ENCODE measurements around the gene ATP1B4. TPM values are rescaled to one million over a fixed set of nuclear protein-coding genes. Genes with fewer than 3 reads are reported as not detected.

Gene ATP1B4
- total RNA-seq, 3 donors from 2014 or later: not detected

- Histone ChIP-seq H3K36me3 (ENCODE audit: low read depth) (no peaks in the 10 kb centered on the region), H3K4me3 (no peak overlapping the region), H3K4me1 (ENCODE audit: low read depth) (no peaks in the 10 kb centered on the region), H3K9me3 (no peaks in the 10 kb centered on the region)
- intact Hi-C loops (cut with DNase I, micrococcal nuclease): no loop called here
- DNase-seq (no peak), ATAC-seq (no peak)
- TF ChIP-seq, protein P1, sequence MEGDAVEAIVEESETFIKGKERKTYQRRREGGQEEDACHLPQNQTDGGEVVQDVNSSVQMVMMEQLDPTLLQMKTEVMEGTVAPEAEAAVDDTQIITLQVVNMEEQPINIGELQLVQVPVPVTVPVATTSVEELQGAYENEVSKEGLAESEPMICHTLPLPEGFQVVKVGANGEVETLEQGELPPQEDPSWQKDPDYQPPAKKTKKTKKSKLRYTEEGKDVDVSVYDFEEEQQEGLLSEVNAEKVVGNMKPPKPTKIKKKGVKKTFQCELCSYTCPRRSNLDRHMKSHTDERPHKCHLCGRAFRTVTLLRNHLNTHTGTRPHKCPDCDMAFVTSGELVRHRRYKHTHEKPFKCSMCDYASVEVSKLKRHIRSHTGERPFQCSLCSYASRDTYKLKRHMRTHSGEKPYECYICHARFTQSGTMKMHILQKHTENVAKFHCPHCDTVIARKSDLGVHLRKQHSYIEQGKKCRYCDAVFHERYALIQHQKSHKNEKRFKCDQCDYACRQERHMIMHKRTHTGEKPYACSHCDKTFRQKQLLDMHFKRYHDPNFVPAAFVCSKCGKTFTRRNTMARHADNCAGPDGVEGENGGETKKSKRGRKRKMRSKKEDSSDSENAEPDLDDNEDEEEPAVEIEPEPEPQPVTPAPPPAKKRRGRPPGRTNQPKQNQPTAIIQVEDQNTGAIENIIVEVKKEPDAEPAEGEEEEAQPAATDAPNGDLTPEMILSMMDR (IDR thresholded peaks at IDR 0.05): no peak
Observed at GRCh38 chrX:120429776-120430540, 68.1 kb downstream of the ATP1B4 start.

Other genes with a start within 250 kb of the ATP1B4 start
- gene RHOXF1, start 246.2 kb upstream of the ATP1B4 start, total RNA-seq: under 1 TPM in 1 of 3 donors, not detected in 2; 0.66 TPM
- gene RHOXF2, start 203.5 kb upstream of the ATP1B4 start, total RNA-seq: not detected
- 10 to 100 TPM; 10.2 to 12.5 (median 12.0) TPM for gene ZBTB33, start 111.3 kb upstream of the ATP1B4 start, total RNA-seq
- 1 to 10 TPM in 1 of 3 donors, under 1 TPM in 2; 0.49 to 3.7 (median 0.87) TPM for gene TMEM255A, start 50.6 kb upstream of the ATP1B4 start, total RNA-seq
- 10 to 100 TPM; 75.1 to 90.0 (median 79.0) TPM for gene LAMP2, start 107.2 kb downstream of the ATP1B4 start, total RNA-seq
- 10 to 100 TPM; 27.4 to 47.1 (median 34.1) TPM for gene CUL4B, start 198.9 kb downstream of the ATP1B4 start, total RNA-seq
- gene MCTS1, start 242.0 kb downstream of the ATP1B4 start, total RNA-seq: 10 to 100 TPM; 29.0 to 36.7 (median 35.0) TPM